ENCODE results near the gene RASSF3. TPM values are rescaled to one million over a fixed set of nuclear protein-coding genes. Genes with fewer than 3 reads are reported as not detected.

Gene RASSF3, protein sequence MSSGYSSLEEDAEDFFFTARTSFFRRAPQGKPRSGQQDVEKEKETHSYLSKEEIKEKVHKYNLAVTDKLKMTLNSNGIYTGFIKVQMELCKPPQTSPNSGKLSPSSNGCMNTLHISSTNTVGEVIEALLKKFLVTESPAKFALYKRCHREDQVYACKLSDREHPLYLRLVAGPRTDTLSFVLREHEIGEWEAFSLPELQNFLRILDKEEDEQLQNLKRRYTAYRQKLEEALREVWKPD
- total RNA-seq (2022; extraction: Qiagen RNA extraction) = 20.9 to 29.3 TPM (median 22.9 TPM) in 5 replicates

GRCh38 chr12:64610079-64610659 is at the start of gene RASSF3:
Gene RASSF3 (plus strand): TSS chr12:64610495. CDS start chr12:64610633, 138 bp downstream.

Other genes starting within 250 kb of the RASSF3 start
- 0.12 TPM in 1 of 5 replicates, not detected in the others for gene C12orf56, start 219.7 kb upstream of the RASSF3 start, total RNA-seq (2022; extraction: Qiagen RNA extraction)
- gene XPOT, start 206.1 kb upstream of the RASSF3 start, total RNA-seq (2022; extraction: Qiagen RNA extraction) = 37.7 to 49.7 TPM (median 45.2 TPM) in 5 replicates
- 20.4 to 24.8 TPM (median 23.5 TPM) in 5 replicates for gene TBK1, start 158.4 kb upstream of the RASSF3 start, total RNA-seq (2022; extraction: Qiagen RNA extraction)
- 46.3 to 56.9 TPM (median 54.5 TPM) in 5 replicates for gene GNS, start 148.9 kb downstream of the RASSF3 start, total RNA-seq (2022; extraction: Qiagen RNA extraction)
- 1.0 to 1.9 TPM (median 1.4 TPM) in 5 replicates for gene TBC1D30, start 214.2 kb downstream of the RASSF3 start, total RNA-seq (2022; extraction: Qiagen RNA extraction)

Data from A549 treated with Mapracorat at 1 μM for 4 hours (cell line).